ENCODE results near the gene BMP10. TPM values are rescaled to one million over a fixed set of nuclear protein-coding genes. Genes with fewer than 3 reads are reported as not detected.

Gene BMP10
- total RNA-seq, 1 donor from 2014 or later: not detected

DNA sequence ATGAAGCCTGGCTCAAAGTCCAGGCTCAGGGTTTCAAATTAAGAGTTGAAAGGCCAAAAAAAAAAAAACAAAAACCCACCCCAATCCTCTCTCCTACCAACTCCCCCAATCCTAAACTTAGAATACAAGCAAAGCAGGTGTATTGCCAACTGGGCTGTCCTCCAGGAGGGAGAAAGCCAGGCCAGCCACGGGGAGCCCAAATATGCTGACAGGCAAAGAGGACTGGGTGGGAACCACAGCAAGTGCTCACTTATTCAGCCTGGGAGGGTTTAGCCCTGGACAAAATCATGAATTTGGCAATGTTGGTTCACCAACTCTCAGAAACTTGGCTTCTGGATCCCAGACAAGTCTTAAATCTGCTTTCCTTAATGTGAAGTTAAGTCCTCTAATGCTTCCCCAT, 45.0 kb upstream of the BMP10 start:
- Mint-ChIP-seq H3K4me3 (ENCODE audit: unreplicated experiment) (no peak overlapping the region), H3K9me3 (ENCODE audit: unreplicated experiment) (no peaks in the 10 kb centered on the region), H3K27me3 (ENCODE audit: unreplicated experiment) (no peaks in the 10 kb centered on the region), H3K4me1 (ENCODE audit: unreplicated experiment) (peaks cover 7% of the 10 kb centered on the region), H3K27ac (ENCODE audit: unreplicated experiment) (no peak overlapping the region), H3K36me3 (ENCODE audit: unreplicated experiment) (no peaks in the 10 kb centered on the region)
- TF ChIP-seq CTCF (IDR thresholded peaks at IDR 0.05): no peak
- no peak for DNase-seq (ENCODE audit: extremely low spot score, unreplicated experiment)

- peaks cover 4% of the 10 kb centered on the region for H3K4me1 Mint-ChIP-seq (ENCODE audit: unreplicated experiment)
- no peak overlapping the region for H3K4me3 Mint-ChIP-seq (ENCODE audit: unreplicated experiment)
- no peak for DNase-seq (ENCODE audit: extremely low spot score, unreplicated experiment)
- H3K9me3 Mint-ChIP-seq (ENCODE audit: unreplicated experiment): no peaks in the 10 kb centered on the region
- H3K27ac Mint-ChIP-seq (ENCODE audit: unreplicated experiment): no peak overlapping the region
- no peaks in the 10 kb centered on the region for H3K36me3 Mint-ChIP-seq (ENCODE audit: unreplicated experiment)
- H3K27me3 Mint-ChIP-seq (ENCODE audit: unreplicated experiment): no peaks in the 10 kb centered on the region
- no peak for TF ChIP-seq CTCF (IDR thresholded peaks at IDR 0.05)
Observed at GRCh38 chr2:68915393-68915792, 44.2 kb upstream of the BMP10 start.

DNA sequence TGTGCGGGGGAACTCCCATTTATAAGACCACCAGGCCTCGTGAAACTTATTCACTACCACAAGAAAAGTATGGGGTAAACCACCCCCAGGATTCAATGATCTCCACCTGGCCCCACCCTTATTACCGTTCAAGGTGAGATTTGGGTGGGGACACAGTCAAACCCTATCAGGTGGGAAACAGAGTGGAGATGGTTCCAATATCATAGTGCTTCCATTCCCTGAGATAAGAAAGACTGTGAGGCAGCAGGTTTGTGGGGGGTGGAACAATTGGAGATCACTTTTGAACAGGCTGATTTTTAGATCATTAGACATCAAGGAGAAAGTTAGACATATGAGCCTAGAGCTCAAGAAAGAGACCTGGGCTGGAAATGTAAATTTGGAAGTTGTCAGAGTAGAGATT, 42.2 kb upstream of the BMP10 start:
- no peak overlapping the region for H3K4me3 Mint-ChIP-seq (ENCODE audit: unreplicated experiment)
- TF ChIP-seq CTCF (IDR thresholded peaks at IDR 0.05): no peak
- DNase-seq (ENCODE audit: extremely low spot score, unreplicated experiment): no peak
- H3K4me1 Mint-ChIP-seq (ENCODE audit: unreplicated experiment): peaks cover 6% of the 10 kb centered on the region
- H3K36me3 Mint-ChIP-seq (ENCODE audit: unreplicated experiment): no peaks in the 10 kb centered on the region
- H3K27me3 Mint-ChIP-seq (ENCODE audit: unreplicated experiment): no peaks in the 10 kb centered on the region
- H3K9me3 Mint-ChIP-seq (ENCODE audit: unreplicated experiment): no peaks in the 10 kb centered on the region
- no peak overlapping the region for H3K27ac Mint-ChIP-seq (ENCODE audit: unreplicated experiment)

DNA sequence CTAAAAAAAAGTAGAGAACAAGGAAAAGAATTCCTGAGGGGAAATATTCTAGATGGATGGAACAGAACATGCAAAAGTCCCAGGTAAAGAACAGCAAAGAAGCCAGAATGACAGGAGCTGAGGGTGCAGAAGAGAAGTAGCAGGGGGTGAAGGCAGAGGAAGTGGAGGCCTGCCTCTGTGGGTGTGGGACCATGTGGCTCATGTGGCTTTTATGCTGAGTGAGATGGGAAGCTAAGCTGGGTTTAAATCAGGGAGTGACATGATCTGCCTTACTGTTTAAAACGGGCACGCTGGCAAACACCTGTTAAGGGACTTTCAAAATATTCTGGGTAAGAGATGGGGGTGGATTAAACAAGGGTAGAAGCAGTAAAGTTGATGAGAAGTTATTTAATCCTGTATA, 41.5 kb upstream of the BMP10 start:
- DNase-seq (ENCODE audit: extremely low spot score, unreplicated experiment): no peak
- Mint-ChIP-seq H3K4me3 (ENCODE audit: unreplicated experiment) (no peak overlapping the region), H3K27me3 (ENCODE audit: unreplicated experiment) (no peaks in the 10 kb centered on the region), H3K4me1 (ENCODE audit: unreplicated experiment) (peaks cover 7% of the 10 kb centered on the region), H3K9me3 (ENCODE audit: unreplicated experiment) (no peaks in the 10 kb centered on the region), H3K36me3 (ENCODE audit: unreplicated experiment) (no peaks in the 10 kb centered on the region), H3K27ac (ENCODE audit: unreplicated experiment) (no peak overlapping the region)
- no peak for TF ChIP-seq CTCF (IDR thresholded peaks at IDR 0.05)

- TF ChIP-seq CTCF (IDR thresholded peaks at IDR 0.05): no peak
- H3K4me1 Mint-ChIP-seq (ENCODE audit: unreplicated experiment): peaks cover 7% of the 10 kb centered on the region
- no peak overlapping the region for H3K4me3 Mint-ChIP-seq (ENCODE audit: unreplicated experiment)
- H3K36me3 Mint-ChIP-seq (ENCODE audit: unreplicated experiment): no peaks in the 10 kb centered on the region
- DNase-seq (ENCODE audit: extremely low spot score, unreplicated experiment): no peak
- no peak overlapping the region for H3K27ac Mint-ChIP-seq (ENCODE audit: unreplicated experiment)
- H3K9me3 Mint-ChIP-seq (ENCODE audit: unreplicated experiment): no peaks in the 10 kb centered on the region
- no peaks in the 10 kb centered on the region for H3K27me3 Mint-ChIP-seq (ENCODE audit: unreplicated experiment)
Observed at GRCh38 chr2:68912111-68912510, 40.9 kb upstream of the BMP10 start.
